Lower leg skin (tissue), 3 donors: ENCODE results near the gene CENPX.

ENCODE experiments used
- POLR2A ChIP-seq, 2 donors: fragments of 450-650 bp; IDR thresholded peaks; one replicate each; pipeline ENCODE4 v1.6.1; 2016 to 2017; ENCODE audit warnings: antibody characterized with exemption in 2 of 2, mild to moderate bottlenecking in 1 of 2, moderate library complexity in 1 of 2
- TF ChIP-seq, protein P1 (sequence below), 3 donors: fragments of 450-650 bp; IDR thresholded peaks; one replicate each; pipeline ENCODE4 v1.5.1; 2016; ENCODE audit warnings: antibody characterized with exemption in 3 of 3, mild to moderate bottlenecking in 3 of 3, moderate library complexity in 2 of 3

DNA sequence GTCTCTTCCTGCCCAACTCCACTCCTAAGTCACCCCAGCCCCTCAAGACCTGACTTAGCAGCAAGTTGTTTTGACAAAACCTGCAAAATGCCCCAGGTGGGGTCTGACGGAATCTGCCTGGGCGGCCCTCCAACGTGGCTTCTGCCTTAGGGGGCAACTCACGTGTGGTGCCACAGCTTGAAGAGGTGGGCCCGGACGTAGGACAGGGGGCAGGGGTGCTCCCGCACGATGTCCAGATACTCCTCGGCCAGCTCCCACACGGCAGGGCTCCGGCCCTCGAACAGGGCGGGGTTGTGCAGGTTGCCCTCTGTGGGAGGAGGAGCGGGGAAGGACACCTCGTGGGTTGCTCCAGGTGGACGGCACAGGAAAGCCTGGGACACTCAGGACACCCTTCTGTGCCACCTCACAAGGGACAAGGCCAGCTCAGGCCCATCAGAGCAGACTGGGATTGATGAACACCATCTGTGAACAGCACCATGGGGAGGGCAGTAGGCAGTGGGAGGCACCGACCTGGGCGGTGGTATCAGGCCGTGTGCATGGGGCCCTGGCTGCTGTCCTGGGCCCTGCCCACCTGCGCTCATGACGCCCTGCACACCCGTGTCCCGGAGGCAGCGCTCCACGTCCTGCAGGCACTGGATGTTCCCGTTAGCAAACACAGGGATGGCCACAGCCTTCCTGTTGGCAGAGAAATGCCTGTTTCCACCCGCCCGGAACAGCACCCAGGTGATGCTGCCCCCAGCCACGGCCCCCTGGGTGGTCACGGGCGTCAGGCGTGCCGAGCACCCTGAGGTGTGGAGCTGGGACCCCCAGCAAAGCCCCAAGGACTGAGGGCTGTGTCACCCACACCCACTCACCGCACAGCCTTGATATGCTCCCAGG is 38.6 kb upstream of the CENPX start:
- TF ChIP-seq, protein P1, sequence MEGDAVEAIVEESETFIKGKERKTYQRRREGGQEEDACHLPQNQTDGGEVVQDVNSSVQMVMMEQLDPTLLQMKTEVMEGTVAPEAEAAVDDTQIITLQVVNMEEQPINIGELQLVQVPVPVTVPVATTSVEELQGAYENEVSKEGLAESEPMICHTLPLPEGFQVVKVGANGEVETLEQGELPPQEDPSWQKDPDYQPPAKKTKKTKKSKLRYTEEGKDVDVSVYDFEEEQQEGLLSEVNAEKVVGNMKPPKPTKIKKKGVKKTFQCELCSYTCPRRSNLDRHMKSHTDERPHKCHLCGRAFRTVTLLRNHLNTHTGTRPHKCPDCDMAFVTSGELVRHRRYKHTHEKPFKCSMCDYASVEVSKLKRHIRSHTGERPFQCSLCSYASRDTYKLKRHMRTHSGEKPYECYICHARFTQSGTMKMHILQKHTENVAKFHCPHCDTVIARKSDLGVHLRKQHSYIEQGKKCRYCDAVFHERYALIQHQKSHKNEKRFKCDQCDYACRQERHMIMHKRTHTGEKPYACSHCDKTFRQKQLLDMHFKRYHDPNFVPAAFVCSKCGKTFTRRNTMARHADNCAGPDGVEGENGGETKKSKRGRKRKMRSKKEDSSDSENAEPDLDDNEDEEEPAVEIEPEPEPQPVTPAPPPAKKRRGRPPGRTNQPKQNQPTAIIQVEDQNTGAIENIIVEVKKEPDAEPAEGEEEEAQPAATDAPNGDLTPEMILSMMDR (IDR thresholded peaks at IDR 0.05) = no peak
- no peak for TF ChIP-seq POLR2A (IDR thresholded peaks at IDR 0.05)
